OCI-LY1 (cell line): ENCODE measurements around the gene MAGEA11.

Experiments used
- H2AFZ ChIP-seq: fragments of 200-600 bp; sonication (generic), shearing (Covaris generic); 2 replicates; pipeline ENCODE4 v1.6.0; 2014; ENCODE audit warnings: antibody characterized with exemption, mild to moderate bottlenecking, low read length
- H3F3A ChIP-seq: fragments of 200-600 bp; sonication (generic), shearing (Covaris generic); 2 replicates; pipeline ENCODE4 v1.6.0; 2014; ENCODE audit warnings: mild to moderate bottlenecking, antibody characterized with exemption, low read length, moderate library complexity; ENCODE audit not compliant: insufficient read depth
- H3K27ac ChIP-seq: fragments of 200-600 bp; sonication (generic); 2 replicates; pipeline ENCODE4 v1.5.1; 2014; ENCODE audit warnings: low read length, mixed run types, mild to moderate bottlenecking, low read depth; ENCODE audit not compliant: poor library complexity, severe bottlenecking
- H3K27me3 ChIP-seq: fragments of 200-600 bp; sonication (generic); 2 replicates; pipeline ENCODE4 v1.6.0; 2014; ENCODE audit warnings: antibody characterized with exemption, mild to moderate bottlenecking, low read length, moderate library complexity; ENCODE audit not compliant: insufficient read depth
- H3K36me3 ChIP-seq: fragments of 200-600 bp; sonication (generic); 2 replicates; pipeline ENCODE4 v1.6.1; 2014; ENCODE audit warnings: mild to moderate bottlenecking, antibody characterized with exemption, low read length, moderate library complexity, mixed read lengths; ENCODE audit not compliant: insufficient read depth
- H3K4me1 ChIP-seq: fragments of 200-600 bp; sonication (generic); 2 replicates; pipeline ENCODE4 v1.5.1; 2014; ENCODE audit warnings: mild to moderate bottlenecking, low read length, moderate library complexity; ENCODE audit not compliant: insufficient read depth, severe bottlenecking
- H3K4me2 ChIP-seq: fragments of 200-600 bp; sonication (generic), shearing (Covaris generic); 2 replicates; pipeline ENCODE4 v1.6.1; 2014; ENCODE audit warnings: low read length
- H3K4me3 ChIP-seq: fragments of 200-600 bp; sonication (generic); 2 replicates; pipeline ENCODE4 v1.5.1; 2014; ENCODE audit warnings: low read length, low read depth, mild to moderate bottlenecking, mixed read lengths; ENCODE audit not compliant: poor library complexity, severe bottlenecking
- H3K79me2 ChIP-seq: fragments of 200-600 bp; shearing (Covaris generic); 2 replicates; pipeline ENCODE4 v1.6.1; 2016; ENCODE audit warnings: mixed run types, low read length, mixed read lengths; ENCODE audit not compliant: insufficient read depth
- H3K9ac ChIP-seq: fragments of 200-600 bp; sonication (generic), shearing (Covaris generic); 2 replicates; pipeline ENCODE4 v1.6.1; 2014; ENCODE audit warnings: mild to moderate bottlenecking, low read length, mixed read lengths
- H3K9me2 ChIP-seq: fragments of 200-600 bp; sonication (generic), shearing (Covaris generic); 2 replicates; pipeline ENCODE4 v1.6.1; 2014; ENCODE audit warnings: low read depth, mild to moderate bottlenecking, low read length, mixed read lengths
- H3K9me3 ChIP-seq: fragments of 200-600 bp; shearing (Covaris generic); 2 replicates; pipeline ENCODE4 v1.6.1; 2014; ENCODE audit warnings: low read length, mixed read lengths
- H4K20me1 ChIP-seq: fragments of 200-600 bp; sonication (generic), shearing (Covaris generic); 2 replicates; pipeline ENCODE4 v1.6.0; 2016; ENCODE audit warnings: mild to moderate bottlenecking, low read length; ENCODE audit not compliant: insufficient read depth
- EZH2 ChIP-seq: fragments of 200-600 bp; sonication (generic), shearing (Covaris generic); IDR thresholded peaks from 2 replicates; pipeline ENCODE4 v1.8.0; 2017; ENCODE audit warnings: borderline replicate concordance, mixed run types, mild to moderate bottlenecking, antibody characterized with exemption, low read length, moderate library complexity, mixed read lengths
- TF ChIP-seq, protein P1 (sequence below): fragments of 200-600 bp; sonication (generic), shearing (Covaris generic); IDR thresholded peaks from 2 replicates; pipeline ENCODE4 v1.5.1; 2017; ENCODE audit warnings: mild to moderate bottlenecking, antibody characterized with exemption, low read length, moderate library complexity, mixed read lengths

MAGEA11 gene

DNA sequence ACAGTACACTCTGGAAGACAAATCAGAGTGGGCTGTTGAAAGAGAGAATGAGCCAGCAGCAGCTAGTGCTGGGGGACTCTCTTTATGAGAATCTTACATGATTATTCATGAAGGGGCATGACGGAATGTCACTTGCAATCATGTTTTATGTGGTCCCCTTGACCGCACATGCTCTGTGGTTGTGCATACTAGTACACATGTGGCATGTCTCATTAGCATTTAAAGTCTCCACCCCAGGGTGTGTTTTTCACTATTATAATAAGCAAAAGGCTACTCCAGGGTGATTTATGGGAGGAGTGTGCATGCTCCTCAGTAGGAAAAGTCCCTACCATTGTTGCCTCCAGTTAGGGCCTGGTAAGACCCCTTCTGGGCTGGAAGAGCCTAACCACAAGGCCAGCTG, 30.7 kb upstream of the MAGEA11 start:
- Histone ChIP-seq H3K4me1 (no peaks in the 10 kb centered on the region), H3K9me2 (no peaks in the 10 kb centered on the region), H3K36me3 (no peaks in the 10 kb centered on the region), H3K79me2 (no peaks in the 10 kb centered on the region), H4K20me1 (no peaks in the 10 kb centered on the region), H3K4me2 (no peak overlapping the region), H3K9me3 (no peaks in the 10 kb centered on the region), H3F3A (no peaks in the 10 kb centered on the region), H3K27ac (no peak overlapping the region), H3K9ac (no peak overlapping the region), H3K27me3 (no peaks in the 10 kb centered on the region), H3K4me3 (no peak overlapping the region), H2AFZ (no peak overlapping the region)
- TF ChIP-seq, protein P1, sequence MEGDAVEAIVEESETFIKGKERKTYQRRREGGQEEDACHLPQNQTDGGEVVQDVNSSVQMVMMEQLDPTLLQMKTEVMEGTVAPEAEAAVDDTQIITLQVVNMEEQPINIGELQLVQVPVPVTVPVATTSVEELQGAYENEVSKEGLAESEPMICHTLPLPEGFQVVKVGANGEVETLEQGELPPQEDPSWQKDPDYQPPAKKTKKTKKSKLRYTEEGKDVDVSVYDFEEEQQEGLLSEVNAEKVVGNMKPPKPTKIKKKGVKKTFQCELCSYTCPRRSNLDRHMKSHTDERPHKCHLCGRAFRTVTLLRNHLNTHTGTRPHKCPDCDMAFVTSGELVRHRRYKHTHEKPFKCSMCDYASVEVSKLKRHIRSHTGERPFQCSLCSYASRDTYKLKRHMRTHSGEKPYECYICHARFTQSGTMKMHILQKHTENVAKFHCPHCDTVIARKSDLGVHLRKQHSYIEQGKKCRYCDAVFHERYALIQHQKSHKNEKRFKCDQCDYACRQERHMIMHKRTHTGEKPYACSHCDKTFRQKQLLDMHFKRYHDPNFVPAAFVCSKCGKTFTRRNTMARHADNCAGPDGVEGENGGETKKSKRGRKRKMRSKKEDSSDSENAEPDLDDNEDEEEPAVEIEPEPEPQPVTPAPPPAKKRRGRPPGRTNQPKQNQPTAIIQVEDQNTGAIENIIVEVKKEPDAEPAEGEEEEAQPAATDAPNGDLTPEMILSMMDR: no peak
- no peak for TF ChIP-seq EZH2

DNA sequence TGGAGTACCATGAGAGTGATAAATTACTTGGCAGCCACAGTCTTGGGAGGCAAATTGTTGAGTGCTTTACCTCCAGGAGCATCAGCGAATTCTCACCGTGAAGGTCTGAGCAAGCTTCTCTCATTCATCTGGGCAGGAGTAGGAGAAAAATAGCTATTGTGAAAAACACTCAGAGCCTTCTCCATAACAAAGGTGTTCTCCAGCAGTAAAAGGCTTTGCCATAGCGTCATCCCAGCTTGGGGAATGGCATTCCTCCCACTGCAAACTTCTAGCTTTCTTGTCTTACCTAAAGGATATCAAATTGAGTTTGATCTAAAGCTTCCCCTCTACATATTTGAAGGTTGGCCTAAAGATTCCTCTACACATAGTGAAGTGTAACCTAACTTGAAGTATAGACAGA, 29.8 kb upstream of the MAGEA11 start:
- H3K27me3 ChIP-seq: no peaks in the 10 kb centered on the region
- no peaks in the 10 kb centered on the region for H3K79me2 ChIP-seq
- no peaks in the 10 kb centered on the region for H3K9me3 ChIP-seq
- no peak overlapping the region for H2AFZ ChIP-seq
- no peaks in the 10 kb centered on the region for H3F3A ChIP-seq
- no peaks in the 10 kb centered on the region for H4K20me1 ChIP-seq
- no peak overlapping the region for H3K4me3 ChIP-seq
- no peak overlapping the region for H3K4me2 ChIP-seq
- no peak overlapping the region for H3K9ac ChIP-seq
- no peak overlapping the region for H3K27ac ChIP-seq
- no peaks in the 10 kb centered on the region for H3K9me2 ChIP-seq
- TF ChIP-seq, protein P1: no peak
- TF ChIP-seq EZH2: no peak
- H3K36me3 ChIP-seq: no peaks in the 10 kb centered on the region
- H3K4me1 ChIP-seq: no peaks in the 10 kb centered on the region

DNA sequence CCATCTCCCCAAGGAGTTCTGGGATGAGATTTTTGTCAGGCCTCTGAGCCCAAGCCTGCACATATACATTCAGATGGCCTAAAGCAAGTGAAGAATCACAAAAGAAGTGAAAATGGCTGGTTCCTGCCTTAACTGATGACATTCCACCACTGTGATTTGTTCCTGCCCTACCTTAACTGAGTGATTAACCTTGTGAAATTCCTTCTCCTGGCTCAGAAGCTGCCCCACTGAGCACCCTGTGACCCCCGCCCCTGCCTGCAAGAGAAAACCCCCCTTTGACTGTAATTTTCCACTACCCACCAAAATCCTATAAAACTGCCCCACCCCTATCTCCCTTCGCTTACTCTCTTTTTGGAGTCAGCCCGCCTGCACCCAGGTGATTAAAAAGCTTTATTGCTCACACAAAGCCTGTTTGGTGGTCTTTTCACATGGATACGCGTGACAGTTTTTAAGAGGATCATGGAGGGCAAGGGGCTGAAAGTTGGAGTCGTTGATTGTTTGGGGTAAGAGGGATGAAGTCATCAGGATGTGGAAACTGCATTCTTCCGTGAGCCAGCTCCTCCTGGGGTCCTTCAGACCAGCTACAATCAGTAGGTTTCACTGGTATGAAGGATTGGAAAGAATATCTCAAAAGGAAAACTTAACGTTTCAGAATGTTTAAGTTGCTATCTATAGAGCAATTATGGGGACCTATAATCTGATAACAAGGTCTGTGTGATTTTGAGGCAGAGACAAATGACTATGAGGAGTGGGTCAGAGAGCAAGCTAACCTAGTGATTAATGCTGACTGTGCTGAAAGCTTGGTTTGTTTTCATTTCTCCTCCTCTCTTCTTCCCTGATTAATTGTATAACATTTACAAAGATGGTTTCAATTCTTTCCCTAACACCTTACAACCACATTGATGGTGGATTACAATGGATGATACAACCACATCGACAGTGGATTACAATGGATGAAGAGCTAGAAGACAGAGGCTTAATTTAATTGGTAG, 28.6 kb upstream of the MAGEA11 start:
- TF ChIP-seq EZH2: no peak
- TF ChIP-seq, protein P1: no peak
- no peak overlapping the region for H3K4me2 ChIP-seq
- H3K9me3 ChIP-seq: no peaks in the 10 kb centered on the region
- no peak overlapping the region for H2AFZ ChIP-seq
- no peaks in the 10 kb centered on the region for H3K79me2 ChIP-seq
- no peak overlapping the region for H3K4me3 ChIP-seq
- no peaks in the 10 kb centered on the region for H3K4me1 ChIP-seq
- H3K36me3 ChIP-seq: no peaks in the 10 kb centered on the region
- H4K20me1 ChIP-seq: no peaks in the 10 kb centered on the region
- H3K27ac ChIP-seq: no peak overlapping the region
- H3K9me2 ChIP-seq: no peaks in the 10 kb centered on the region
- H3K27me3 ChIP-seq: no peaks in the 10 kb centered on the region
- no peaks in the 10 kb centered on the region for H3F3A ChIP-seq
- no peak overlapping the region for H3K9ac ChIP-seq
